ENCODE data around the gene BACE2. TPM values are rescaled to one million over a fixed set of nuclear protein-coding genes. Genes with fewer than 3 reads are reported as not detected.
"Not testable (repeated sequence)": the region's sequence is repeated elsewhere in the genome, so short reads cannot be mapped to it uniquely, and the experiment has no call there.

Gene BACE2
- total and polyA plus RNA-seq, 7 donors: 5.3 to 16.0 (median 7.2) TPM

DNA sequence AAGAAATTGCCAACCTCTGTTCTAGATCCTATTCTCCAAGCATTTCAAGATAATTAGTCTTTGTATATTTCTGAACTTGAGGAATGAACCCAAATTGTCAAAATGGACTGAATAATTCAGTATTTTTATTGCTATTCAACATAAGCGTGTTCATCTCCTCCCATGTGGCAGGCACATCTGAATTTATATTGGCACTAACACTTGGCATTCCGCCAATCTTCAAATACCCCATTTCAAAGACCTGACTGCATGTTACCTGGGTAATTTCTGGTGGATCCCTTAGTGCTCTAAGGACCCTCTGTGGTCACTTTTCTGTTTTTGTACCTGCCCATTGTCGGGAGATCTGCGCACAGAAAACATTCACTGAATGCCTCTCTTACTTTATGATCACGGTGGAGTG is 66.6 kb downstream of the BACE2 start:
- Histone ChIP-seq H3K9me3 (no peaks in the 10 kb centered on the region), H3K4me1 (no peaks in the 10 kb centered on the region), H3K36me3 (ENCODE audit: insufficient read depth in 1 of 2, low read depth in 1 of 2) (no peaks in the 10 kb centered on the region), H3K27me3 (ENCODE audit: insufficient read depth in 3 of 3, low read length in 2 of 3) (no peaks in the 10 kb centered on the region), H3K4me3 (no peak overlapping the region), H3K27ac (no peak overlapping the region)
- DNase-seq: no peak
- intact Hi-C loops (cut with DNase I): no loop called here
- TF ChIP-seq, protein P1, sequence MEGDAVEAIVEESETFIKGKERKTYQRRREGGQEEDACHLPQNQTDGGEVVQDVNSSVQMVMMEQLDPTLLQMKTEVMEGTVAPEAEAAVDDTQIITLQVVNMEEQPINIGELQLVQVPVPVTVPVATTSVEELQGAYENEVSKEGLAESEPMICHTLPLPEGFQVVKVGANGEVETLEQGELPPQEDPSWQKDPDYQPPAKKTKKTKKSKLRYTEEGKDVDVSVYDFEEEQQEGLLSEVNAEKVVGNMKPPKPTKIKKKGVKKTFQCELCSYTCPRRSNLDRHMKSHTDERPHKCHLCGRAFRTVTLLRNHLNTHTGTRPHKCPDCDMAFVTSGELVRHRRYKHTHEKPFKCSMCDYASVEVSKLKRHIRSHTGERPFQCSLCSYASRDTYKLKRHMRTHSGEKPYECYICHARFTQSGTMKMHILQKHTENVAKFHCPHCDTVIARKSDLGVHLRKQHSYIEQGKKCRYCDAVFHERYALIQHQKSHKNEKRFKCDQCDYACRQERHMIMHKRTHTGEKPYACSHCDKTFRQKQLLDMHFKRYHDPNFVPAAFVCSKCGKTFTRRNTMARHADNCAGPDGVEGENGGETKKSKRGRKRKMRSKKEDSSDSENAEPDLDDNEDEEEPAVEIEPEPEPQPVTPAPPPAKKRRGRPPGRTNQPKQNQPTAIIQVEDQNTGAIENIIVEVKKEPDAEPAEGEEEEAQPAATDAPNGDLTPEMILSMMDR (IDR thresholded peaks at IDR 0.05): no peak
- no peak for ATAC-seq
- 84 to 86% (median 84%) methylated on average over 5 of the region's 5 CpGs for WGBS, 3 donors

DNA sequence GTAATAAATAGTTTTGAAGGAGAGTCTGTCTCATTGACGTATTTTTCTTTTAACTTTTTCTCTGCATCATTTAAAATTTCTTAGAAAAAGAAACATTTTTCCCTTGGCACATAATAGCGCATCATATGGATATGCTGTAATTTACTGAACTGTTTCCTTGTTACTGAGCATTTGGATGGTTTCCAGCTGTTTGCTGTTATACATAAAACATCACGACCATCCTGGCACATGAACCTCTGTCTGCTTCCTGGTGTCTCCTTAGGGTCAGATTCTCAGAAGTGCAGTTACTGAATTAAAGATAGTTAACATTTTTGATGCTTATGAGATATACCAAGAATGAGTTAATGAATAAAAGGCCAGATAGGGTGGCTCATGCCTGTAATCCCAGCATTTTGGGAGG is 67.2 kb downstream of the BACE2 start:
- WGBS, 3 donors: 69 to 72% (median 71%) methylated on average over 3 of the region's 3 CpGs
- Histone ChIP-seq H3K4me3 (no peak overlapping the region), H3K9me3 (no peaks in the 10 kb centered on the region), H3K36me3 (ENCODE audit: insufficient read depth in 1 of 2, low read depth in 1 of 2) (peaks cover 0 to 2% of the 10 kb centered on the region in 2 donors), H3K27me3 (ENCODE audit: insufficient read depth in 3 of 3, low read length in 2 of 3) (no peaks in the 10 kb centered on the region), H3K4me1 (no peaks in the 10 kb centered on the region), H3K27ac (no peak overlapping the region)
- TF ChIP-seq, protein P1 (IDR thresholded peaks at IDR 0.05): no peak
- intact Hi-C loops (cut with DNase I): no loop called here
- ATAC-seq (no peak), DNase-seq (no peak)

DNA sequence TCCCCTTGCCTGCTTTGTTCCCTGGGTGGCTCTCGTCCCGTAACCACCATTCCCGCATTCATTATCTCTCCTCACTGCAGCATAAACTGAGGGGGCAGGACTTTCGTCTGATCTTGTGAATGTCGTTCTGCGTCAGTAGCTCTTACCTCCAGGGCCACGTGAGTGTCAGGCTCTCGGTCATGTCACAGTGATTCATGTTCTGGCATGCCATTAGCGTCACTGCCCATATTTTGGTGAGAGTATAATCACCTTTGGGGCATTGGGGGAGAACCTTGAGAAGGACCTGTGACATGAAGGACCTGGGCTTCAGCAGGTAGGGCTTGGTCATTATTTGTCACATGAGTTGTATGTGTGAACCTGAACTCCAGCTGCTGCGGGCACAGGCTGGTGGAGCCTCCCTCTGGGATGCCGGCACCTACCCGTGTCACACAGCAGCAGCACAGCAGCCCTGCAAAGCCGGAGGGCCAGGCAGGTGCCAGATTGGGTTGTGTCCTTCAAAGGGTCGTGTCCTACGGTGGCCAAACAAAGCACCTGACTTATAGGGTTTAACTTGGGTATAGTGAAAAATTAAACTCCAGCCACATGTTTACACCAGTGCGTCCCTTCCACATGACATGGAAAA is 68.5 kb downstream of the BACE2 start:
- WGBS, 3 donors: 93 to 95% (median 94%) methylated on average over 16 of the region's 16 CpGs

DNA sequence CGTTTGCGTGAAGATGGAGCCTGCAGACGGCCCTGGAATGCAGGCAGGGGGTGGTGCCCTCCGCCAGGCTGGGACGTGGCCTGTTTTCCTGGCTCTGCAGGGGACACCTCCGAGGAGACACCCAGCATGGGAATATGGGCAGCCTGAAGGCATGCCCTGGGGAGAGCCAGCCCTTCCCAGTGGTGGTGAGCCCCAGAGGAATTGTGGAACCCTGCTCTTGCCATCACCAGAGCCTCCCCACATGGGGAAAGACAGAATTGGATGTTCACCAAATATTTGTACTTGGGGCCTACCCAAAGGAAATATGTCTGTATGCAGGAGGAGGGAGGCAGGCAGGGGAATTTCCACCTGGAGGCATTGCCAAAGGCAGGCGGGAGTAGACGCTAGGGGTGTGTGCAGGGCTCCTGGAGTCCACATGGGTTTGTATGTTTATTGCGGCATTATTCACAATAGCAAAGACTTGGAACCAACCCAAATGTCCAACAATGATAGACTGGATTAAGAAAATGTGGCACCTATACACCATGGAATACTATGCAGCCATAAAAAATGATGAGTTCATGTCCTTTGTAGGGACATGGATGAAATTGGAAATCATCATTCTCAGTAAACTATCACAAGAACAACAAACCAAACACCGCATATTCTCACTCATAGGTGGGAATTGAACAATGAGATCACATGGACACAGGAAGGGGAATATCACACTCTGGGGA is 70.3 kb downstream of the BACE2 start:
- DNase-seq; H3K36me3 ChIP-seq (ENCODE audit: insufficient read depth in 1 of 2, low read depth in 1 of 2); ATAC-seq; intact Hi-C loops (cut with DNase I); H3K27me3 ChIP-seq (ENCODE audit: insufficient read depth in 3 of 3, low read length in 2 of 3); H3K27ac ChIP-seq; H3K9me3 ChIP-seq; H3K4me1 ChIP-seq; H3K4me3 ChIP-seq: not testable (repeated sequence)
- 79 to 90% (median 85%) methylated on average over 9 to 10 of the region's 10 CpGs for WGBS, 3 donors

More for the DNA sequence above, 68.5 kb downstream of the BACE2 start:
- ATAC-seq: no peak
- Histone ChIP-seq H3K36me3 (ENCODE audit: insufficient read depth in 1 of 2, low read depth in 1 of 2) (peaks cover 0 to 3% of the 10 kb centered on the region in 2 donors), H3K27me3 (ENCODE audit: insufficient read depth in 3 of 3, low read length in 2 of 3) (no peaks in the 10 kb centered on the region), H3K4me3 (no peak overlapping the region), H3K4me1 (no peaks in the 10 kb centered on the region), H3K27ac (no peak overlapping the region), H3K9me3 (no peaks in the 10 kb centered on the region)
- intact Hi-C loops (cut with DNase I): no loop called here
- TF ChIP-seq, protein P1 (IDR thresholded peaks at IDR 0.05): no peak
- no peak for DNase-seq

DNA sequence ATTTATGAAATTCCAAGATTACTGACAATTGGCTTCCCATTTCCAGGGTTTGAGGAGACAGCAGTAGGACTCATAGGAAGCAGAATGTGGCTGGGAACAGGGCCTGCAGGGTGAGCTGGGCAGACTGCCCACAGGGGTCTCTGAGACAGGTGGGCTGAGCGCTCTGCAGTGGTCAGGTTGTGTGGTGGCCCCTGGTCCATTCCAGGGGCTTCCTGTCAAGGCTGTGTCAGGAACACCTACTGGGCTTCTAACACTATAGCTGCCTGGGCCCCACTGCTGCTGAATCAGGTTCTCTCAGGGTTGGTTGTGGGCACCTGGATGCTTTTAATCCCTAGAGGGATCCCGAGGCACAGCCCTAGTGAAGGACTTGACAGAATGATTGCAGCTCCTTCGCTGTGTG is 72.1 kb downstream of the BACE2 start:
- Histone ChIP-seq H3K27ac (no peak overlapping the region), H3K4me3 (no peak overlapping the region), H3K4me1 (no peaks in the 10 kb centered on the region), H3K27me3 (ENCODE audit: insufficient read depth in 3 of 3, low read length in 2 of 3) (no peaks in the 10 kb centered on the region), H3K9me3 (no peaks in the 10 kb centered on the region), H3K36me3 (ENCODE audit: insufficient read depth in 1 of 2, low read depth in 1 of 2) (peaks cover 3% of the 10 kb centered on the region in 2 donors)
- DNase-seq: no peak
- ATAC-seq: no peak
- TF ChIP-seq, protein P1 (IDR thresholded peaks at IDR 0.05): no peak
- intact Hi-C loops (cut with DNase I): no loop called here
- WGBS, 3 donors: 85 to 91% (median 87%) methylated on average over 3 of the region's 3 CpGs

Measured in psoas muscle (tissue), 8 donors.